Choroid plexus epithelial cell (primary cell): ENCODE measurements around the gene COX11.
A peak's percentile ranks its signal among the peaks of the same experiment; 100 is the strongest.

Source experiments
- DNase-seq: peaks from one replicate; pipeline ENCODE4 v3.0.0-alpha.2; 2010; ENCODE audit warnings: low read depth
- H3K4me3 ChIP-seq: 2 replicates; pipeline ENCODE4 v1.5.1; 2011; ENCODE audit warnings: low read depth, mild to moderate bottlenecking, control low read depth, low read length, moderate library complexity
- CTCF ChIP-seq: conservative IDR thresholded peaks from 2 replicates; pipeline ENCODE4 v1.5.1; 2011; ENCODE audit warnings: low read depth, mild to moderate bottlenecking, control low read depth, inconsistent platforms, low read length, moderate library complexity

The COX11 gene

GRCh38 chr17:54948380-54948779 is 20.1 kb downstream of the COX11 start:
- peak; percentile 98 for DNase-seq
- no peak for TF ChIP-seq CTCF
- H3K4me3 ChIP-seq, result no peak overlapping the region

- no peak for TF ChIP-seq CTCF
- no peak overlapping the region for H3K4me3 ChIP-seq
- no peak for DNase-seq
Observed at GRCh38 chr17:54947396-54947795, 21.1 kb downstream of the COX11 start.

GRCh38 chr17:54945671-54946070 is 22.8 kb downstream of the COX11 start:
- no peak for TF ChIP-seq CTCF
- DNase-seq, result peak; percentile 18
- no peak overlapping the region for H3K4me3 ChIP-seq

- TF ChIP-seq CTCF, result no peak
- no peak for DNase-seq
- H3K4me3 ChIP-seq, result no peak overlapping the region
Observed at GRCh38 chr17:54945231-54945630, 23.2 kb downstream of the COX11 start.

- no peak overlapping the region for H3K4me3 ChIP-seq
- TF ChIP-seq CTCF, result no peak
- peak; percentile 49 for DNase-seq
Observed at GRCh38 chr17:54944796-54945195, 23.7 kb downstream of the COX11 start.

- no peak for TF ChIP-seq CTCF
- DNase-seq, result no peak
- no peak overlapping the region for H3K4me3 ChIP-seq
Observed at GRCh38 chr17:54941285-54941684, 27.2 kb downstream of the COX11 start.

- TF ChIP-seq CTCF, result no peak
- H3K4me3 ChIP-seq, result no peak overlapping the region
- no peak for DNase-seq
Observed at GRCh38 chr17:54937426-54937825, 31.0 kb downstream of the COX11 start.
